ENCODE results near the gene KRTAP5-6. TPM values are rescaled to one million over a fixed set of nuclear protein-coding genes. Genes with fewer than 3 reads are reported as not detected.
"Not testable (repeated sequence)": the region's sequence is repeated elsewhere in the genome, so short reads cannot be mapped to it uniquely, and the experiment has no call there.

KRTAP5-6 gene
- total and polyA plus RNA-seq, 5 experiments from 2014 or later = not detected

GRCh38 chr11:1668911-1669473 lies 28.0 kb upstream of the KRTAP5-6 start:
- ATAC-seq = peak; percentile 25 to 30
- Mint-ChIP-seq H3K9me3 (no peaks in the 10 kb centered on the region), H3K4me3 (peak overlapping the region in 5 of 10 donors; percentile 18 to 76 (median 32)), H3K27ac (no peak overlapping the region), H3K4me1 (peaks cover 5 to 22% (median 10%) of the 10 kb centered on the region in 4 donors), H3K27me3 (peaks cover 8 to 43% (median 20%) of the 10 kb centered on the region in 5 donors), H3K36me3 (no peaks in the 10 kb centered on the region)
- peak in 1 of 10 donors; percentile 9 for DNase-seq
- POLR2A ChIA-PET = interaction anchor here (1.2 kb wide), 1 partner anchor 9 kb away, joined by 3 read pairs; no protein-coding TSS in a partner anchor

DNA sequence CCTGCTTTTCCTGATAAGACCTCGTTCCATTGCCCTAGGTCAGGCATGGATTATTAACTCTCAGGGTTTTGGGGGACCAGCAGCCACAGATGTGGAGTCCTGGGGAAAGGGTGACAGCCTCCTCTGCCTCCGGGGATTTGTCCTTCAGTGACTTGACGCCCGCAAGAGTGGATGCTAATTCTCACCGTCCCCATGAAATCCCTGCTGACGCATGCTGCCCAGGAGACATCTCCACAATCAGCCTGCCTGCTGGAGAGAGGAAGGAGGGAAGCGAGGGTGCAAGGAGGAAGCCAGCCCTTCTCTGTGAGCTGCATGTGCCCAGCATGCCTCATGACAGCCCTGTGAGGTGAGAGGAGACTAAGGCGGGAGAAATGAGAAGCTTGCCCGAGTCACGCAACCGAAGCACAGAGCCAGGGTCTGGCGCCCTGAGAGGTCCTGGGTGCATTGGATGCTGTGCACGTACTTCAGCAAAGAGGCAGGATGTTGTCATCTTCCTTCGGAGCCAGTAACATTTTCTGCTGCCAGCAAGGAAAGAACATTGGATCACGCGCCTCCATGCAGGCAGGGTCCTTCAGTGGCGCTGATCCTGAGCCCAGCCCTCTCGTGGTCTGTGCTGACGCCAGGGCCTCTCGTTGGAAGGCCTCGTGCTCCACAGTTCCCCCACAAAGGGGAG lies 27.3 kb upstream of the KRTAP5-6 start:
- peaks cover 8 to 46% (median 20%) of the 10 kb centered on the region in 5 donors for H3K27me3 Mint-ChIP-seq
- H3K4me3 Mint-ChIP-seq = peak overlapping the region in 2 of 10 donors; percentile 14 to 76
- no peak overlapping the region for H3K27ac Mint-ChIP-seq
- H3K9me3 Mint-ChIP-seq = no peaks in the 10 kb centered on the region
- H3K4me1 Mint-ChIP-seq = peaks cover 5 to 22% (median 10%) of the 10 kb centered on the region in 4 donors
- ATAC-seq (no peak), DNase-seq (no peak)
- no peaks in the 10 kb centered on the region for H3K36me3 Mint-ChIP-seq
- POLR2A ChIA-PET = interaction anchor here (1.2 kb wide), 1 partner anchor 10 kb away, joined by 3 read pairs; no protein-coding TSS in a partner anchor

DNA sequence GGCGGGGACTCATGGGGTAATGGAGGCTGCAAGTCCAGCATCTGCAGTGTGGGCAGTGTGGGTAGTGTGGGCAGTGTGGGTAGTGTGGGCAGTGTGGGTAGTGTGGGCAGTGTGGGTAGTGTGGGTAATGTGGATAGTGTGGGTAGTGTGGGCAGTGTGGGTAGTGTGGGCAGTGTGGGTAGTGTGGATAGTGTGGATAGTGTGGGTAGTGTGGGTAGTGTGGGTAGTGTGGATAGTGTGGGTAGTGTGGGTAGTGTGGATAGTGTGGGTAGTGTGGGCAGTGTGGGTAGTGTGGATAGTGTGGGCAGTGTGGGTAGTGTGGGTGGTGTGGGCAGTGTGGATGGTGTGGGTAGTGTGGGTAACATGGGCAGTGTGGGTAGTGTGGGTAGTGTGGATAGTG lies 26.5 kb upstream of the KRTAP5-6 start:
- H3K9me3 Mint-ChIP-seq, ATAC-seq, H3K4me3 Mint-ChIP-seq, H3K36me3 Mint-ChIP-seq, H3K27ac Mint-ChIP-seq, DNase-seq, POLR2A ChIA-PET: not testable (repeated sequence)
- peaks cover 12 to 47% (median 26%) of the 10 kb centered on the region in 5 donors for H3K27me3 Mint-ChIP-seq
- peaks cover 5 to 22% (median 10%) of the 10 kb centered on the region in 4 donors for H3K4me1 Mint-ChIP-seq

- no peak overlapping the region for H3K4me3 Mint-ChIP-seq
- POLR2A ChIA-PET = no interaction called here
- H3K27ac Mint-ChIP-seq = no peak overlapping the region
- H3K9me3 Mint-ChIP-seq = no peaks in the 10 kb centered on the region
- ATAC-seq = no peak
- DNase-seq = no peak
- no peaks in the 10 kb centered on the region for H3K36me3 Mint-ChIP-seq
- peaks cover 5 to 22% (median 10%) of the 10 kb centered on the region in 4 donors for H3K4me1 Mint-ChIP-seq
- peaks cover 12 to 51% (median 31%) of the 10 kb centered on the region in 5 donors for H3K27me3 Mint-ChIP-seq
Measured at GRCh38 chr11:1670905-1671371, 26.1 kb upstream of the KRTAP5-6 start.

DNA sequence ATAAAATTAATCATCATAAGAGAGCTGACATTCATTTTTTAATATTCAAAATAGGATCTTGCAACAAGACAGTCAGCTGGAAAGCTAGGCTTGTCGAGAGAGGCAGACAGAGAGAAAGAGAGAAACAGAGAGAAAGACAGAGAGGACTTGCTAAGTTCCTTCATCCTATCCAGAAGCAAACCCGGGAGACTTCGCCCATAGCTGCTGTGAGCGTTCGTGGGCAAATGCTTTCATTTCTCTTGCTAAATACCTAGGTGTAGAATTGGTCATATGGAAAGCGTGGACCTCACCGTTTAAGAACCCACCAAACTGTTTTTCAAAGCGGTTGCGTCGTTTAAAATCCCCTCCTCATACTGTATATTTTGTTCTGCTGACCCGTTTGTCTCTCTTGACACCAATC lies 25.3 kb upstream of the KRTAP5-6 start:
- ATAC-seq (no peak), DNase-seq (no peak)
- Mint-ChIP-seq H3K4me3 (no peak overlapping the region), H3K36me3 (no peaks in the 10 kb centered on the region), H3K27me3 (peaks cover 12 to 57% (median 34%) of the 10 kb centered on the region in 5 donors), H3K4me1 (peaks cover 5 to 22% (median 10%) of the 10 kb centered on the region in 4 donors), H3K27ac (no peak overlapping the region), H3K9me3 (no peaks in the 10 kb centered on the region)
- POLR2A ChIA-PET = no interaction called here

- DNase-seq (no peak), ATAC-seq (no peak)
- POLR2A ChIA-PET = no interaction called here
- Mint-ChIP-seq H3K4me1 (peaks cover 5 to 21% (median 10%) of the 10 kb centered on the region in 4 donors), H3K9me3 (no peaks in the 10 kb centered on the region), H3K27me3 (peaks cover 15 to 64% (median 38%) of the 10 kb centered on the region in 5 donors), H3K4me3 (no peak overlapping the region), H3K27ac (no peak overlapping the region), H3K36me3 (no peaks in the 10 kb centered on the region)
Measured at GRCh38 chr11:1672613-1673350, 24.2 kb upstream of the KRTAP5-6 start.

- H3K4me1 Mint-ChIP-seq = peaks cover 2 to 13% (median 7%) of the 10 kb centered on the region in 4 donors
- ATAC-seq (no peak), DNase-seq (no peak)
- POLR2A ChIA-PET = no interaction called here
- no peak overlapping the region for H3K4me3 Mint-ChIP-seq
- no peaks in the 10 kb centered on the region for H3K9me3 Mint-ChIP-seq
- peaks cover 12 to 64% (median 35%) of the 10 kb centered on the region in 5 donors for H3K27me3 Mint-ChIP-seq
- no peaks in the 10 kb centered on the region for H3K36me3 Mint-ChIP-seq
- no peak overlapping the region for H3K27ac Mint-ChIP-seq
Measured at GRCh38 chr11:1673446-1674172, 23.4 kb upstream of the KRTAP5-6 start.

- peaks cover 0 to 5% (median under 1%) of the 10 kb centered on the region in 4 donors for H3K4me1 Mint-ChIP-seq
- DNase-seq = peak in 1 of 10 donors; percentile 42
- H3K9me3 Mint-ChIP-seq = no peaks in the 10 kb centered on the region
- no peak for ATAC-seq
- no peak overlapping the region for H3K27ac Mint-ChIP-seq
- H3K27me3 Mint-ChIP-seq = peaks cover 12 to 59% (median 34%) of the 10 kb centered on the region in 5 donors
- no peak overlapping the region for H3K4me3 Mint-ChIP-seq
- H3K36me3 Mint-ChIP-seq = no peaks in the 10 kb centered on the region
- POLR2A ChIA-PET = no interaction called here
Measured at GRCh38 chr11:1674173-1675131, 22.5 kb upstream of the KRTAP5-6 start.

DNA sequence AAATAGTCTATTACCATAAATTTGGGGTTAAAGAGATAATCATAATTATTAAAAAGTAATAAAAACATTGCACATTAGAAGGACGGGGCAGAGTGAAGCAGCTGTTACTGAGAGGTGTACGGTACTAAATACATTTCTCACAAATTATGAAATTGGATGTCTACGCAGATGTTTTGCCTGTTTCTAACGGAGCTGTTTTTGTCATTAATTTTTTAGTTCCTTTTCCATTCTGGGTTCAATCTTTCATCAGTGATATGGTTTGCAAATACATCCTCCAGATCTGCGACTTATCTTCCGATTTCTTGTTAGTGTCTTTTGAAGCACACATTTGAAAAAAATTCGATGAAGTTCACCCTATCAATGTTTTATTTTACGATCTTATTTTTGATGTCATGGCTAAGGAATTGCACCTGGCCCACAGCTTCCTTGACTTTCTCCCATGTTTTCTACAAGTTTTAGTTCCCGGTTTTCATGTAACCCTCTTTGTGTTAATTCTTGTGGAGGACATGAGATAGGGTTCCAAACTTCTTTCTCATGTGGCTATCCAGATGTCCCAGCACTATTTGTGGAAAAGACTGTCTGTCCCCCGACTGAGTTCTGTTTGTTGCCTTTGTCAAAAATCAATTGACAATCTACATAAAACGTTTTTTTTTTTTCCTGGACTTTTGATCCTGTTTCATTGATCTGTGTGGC lies 21.3 kb upstream of the KRTAP5-6 start:
- Mint-ChIP-seq H3K4me1 (no peaks in the 10 kb centered on the region), H3K27ac (no peak overlapping the region), H3K4me3 (no peak overlapping the region), H3K9me3 (no peaks in the 10 kb centered on the region), H3K36me3 (no peaks in the 10 kb centered on the region), H3K27me3 (peaks cover 12 to 53% (median 32%) of the 10 kb centered on the region in 5 donors)
- DNase-seq (no peak), ATAC-seq (no peak)
- POLR2A ChIA-PET = interaction anchor here (0.7 kb wide), 2 partner anchors 176 to 481 kb away, joined by 3 read pairs; no protein-coding TSS in a partner anchor

GRCh38 chr11:1676229-1676740 lies 20.7 kb upstream of the KRTAP5-6 start:
- no peaks in the 10 kb centered on the region for H3K9me3 Mint-ChIP-seq
- no peaks in the 10 kb centered on the region for H3K36me3 Mint-ChIP-seq
- H3K4me3 Mint-ChIP-seq = no peak overlapping the region
- DNase-seq (no peak), ATAC-seq (no peak)
- no peak overlapping the region for H3K27ac Mint-ChIP-seq
- peaks cover 12 to 53% (median 32%) of the 10 kb centered on the region in 5 donors for H3K27me3 Mint-ChIP-seq
- POLR2A ChIA-PET = interaction anchor here (0.7 kb wide), 2 partner anchors 175 to 480 kb away, joined by 3 read pairs; no protein-coding TSS in a partner anchor
- H3K4me1 Mint-ChIP-seq = no peaks in the 10 kb centered on the region

DNA sequence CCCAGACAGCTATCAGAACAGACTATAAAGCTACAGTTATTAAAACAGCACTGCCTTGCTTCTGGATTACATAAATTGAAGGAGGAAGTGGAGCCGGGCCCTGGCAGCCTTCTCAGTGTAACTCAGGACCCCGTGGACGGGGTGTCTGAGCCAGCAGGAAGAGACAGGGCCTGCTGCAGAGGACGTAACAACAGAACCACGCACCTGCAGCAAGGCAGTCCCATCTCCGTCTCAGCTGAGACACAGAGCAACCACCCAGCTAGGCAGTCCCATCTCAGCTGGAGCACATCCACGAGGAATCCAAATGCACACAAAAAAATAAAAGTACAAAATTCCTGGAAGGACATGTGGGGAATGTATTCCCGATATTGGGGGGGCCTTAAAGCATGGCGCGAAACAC lies 17.1 kb upstream of the KRTAP5-6 start:
- no peaks in the 10 kb centered on the region for H3K36me3 Mint-ChIP-seq
- H3K4me3 Mint-ChIP-seq = no peak overlapping the region
- no peak overlapping the region for H3K27ac Mint-ChIP-seq
- no peaks in the 10 kb centered on the region for H3K9me3 Mint-ChIP-seq
- H3K27me3 Mint-ChIP-seq = peaks cover 11 to 38% (median 28%) of the 10 kb centered on the region in 5 donors
- DNase-seq (no peak), ATAC-seq (no peak)
- peaks cover 0 to 2% (median 0%) of the 10 kb centered on the region in 4 donors for H3K4me1 Mint-ChIP-seq
- POLR2A ChIA-PET = interaction anchor here (1.1 kb wide), 1 partner anchor 21 kb away, joined by 3 read pairs; no protein-coding TSS in a partner anchor

Data from naive thymus-derived CD8-positive, alpha-beta T cell (primary cell).